GM19025 (cell line): ENCODE measurements around the gene TMEM89.

ENCODE experiments used
- ATAC-seq: cut with Tn5 transposase; IDR thresholded peaks from one replicate; pipeline ENCODE4 v1.9.1; 2021; ENCODE audit warnings: mild to moderate bottlenecking, low read depth, moderate library complexity; ENCODE audit not compliant: unreplicated experiment

The TMEM89 gene

DNA sequence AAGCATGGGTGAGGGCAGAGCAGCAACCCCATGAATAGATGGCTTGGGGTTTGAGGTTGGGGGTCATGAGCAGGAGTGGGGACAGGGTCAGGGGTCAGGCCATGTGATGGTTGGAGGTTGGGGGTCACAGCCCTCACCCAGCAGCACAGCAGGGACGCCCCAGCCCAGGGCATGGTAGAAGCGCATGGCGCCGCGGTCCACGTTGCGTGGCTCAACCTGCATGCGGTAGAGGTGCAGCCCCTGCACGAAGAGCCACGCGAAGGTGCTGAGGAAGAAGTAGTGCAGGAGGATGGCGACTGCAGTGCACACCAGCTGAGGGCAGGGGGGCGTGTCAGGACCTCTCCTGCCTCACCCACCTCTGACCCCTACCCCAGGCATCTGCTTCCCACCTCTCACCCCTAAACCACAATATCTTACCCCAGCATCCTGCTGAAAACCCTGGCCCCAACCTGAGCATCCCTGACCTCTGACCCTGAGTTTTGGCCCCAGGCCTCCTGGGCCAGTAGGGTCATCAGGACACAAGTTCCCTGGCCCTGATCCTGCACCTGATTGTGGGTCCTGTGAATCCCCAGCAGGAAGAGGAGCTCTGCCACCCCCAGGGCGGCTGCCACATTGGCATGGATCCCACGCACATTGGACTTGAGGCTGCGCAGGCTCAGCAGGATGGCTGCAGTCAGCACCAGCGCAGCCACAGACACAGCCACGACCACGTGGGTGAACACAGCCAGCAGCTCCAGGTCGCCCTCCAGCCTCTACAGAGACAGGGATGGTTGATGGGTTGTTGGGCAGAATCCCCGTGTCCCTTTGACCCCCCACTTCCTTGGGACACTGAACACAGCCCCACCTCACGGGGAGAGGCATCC lies 23.6 kb upstream of the TMEM89 start:
- no peak for ATAC-seq

DNA sequence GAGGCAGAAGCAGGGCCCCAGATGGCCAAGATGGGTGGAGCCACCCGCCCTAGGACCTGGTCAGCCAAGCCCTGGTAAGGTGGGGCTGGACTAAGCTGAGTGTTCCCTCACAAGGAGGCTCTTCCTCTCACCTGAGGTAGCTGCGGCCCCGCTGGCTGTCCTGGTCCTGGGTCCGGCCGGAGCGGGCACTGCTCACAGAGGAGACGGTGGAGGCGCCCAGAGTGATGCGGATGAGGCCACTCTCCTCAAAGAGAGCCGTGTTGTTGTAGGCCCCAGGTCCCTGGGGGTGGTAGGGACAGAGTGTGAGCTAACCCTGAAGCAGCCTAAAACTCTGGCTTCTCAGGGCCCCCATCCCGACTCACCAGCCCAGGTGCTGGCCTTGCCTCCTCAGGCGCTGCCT lies 21.0 kb upstream of the TMEM89 start:
- no peak for ATAC-seq

- no peak for ATAC-seq
These were observed 19.8 kb upstream of the TMEM89 start for GRCh38 chr3:48641396-48641795.

GRCh38 chr3:48639944-48640606 lies 18.5 kb upstream of the TMEM89 start:
- no peak for ATAC-seq

DNA sequence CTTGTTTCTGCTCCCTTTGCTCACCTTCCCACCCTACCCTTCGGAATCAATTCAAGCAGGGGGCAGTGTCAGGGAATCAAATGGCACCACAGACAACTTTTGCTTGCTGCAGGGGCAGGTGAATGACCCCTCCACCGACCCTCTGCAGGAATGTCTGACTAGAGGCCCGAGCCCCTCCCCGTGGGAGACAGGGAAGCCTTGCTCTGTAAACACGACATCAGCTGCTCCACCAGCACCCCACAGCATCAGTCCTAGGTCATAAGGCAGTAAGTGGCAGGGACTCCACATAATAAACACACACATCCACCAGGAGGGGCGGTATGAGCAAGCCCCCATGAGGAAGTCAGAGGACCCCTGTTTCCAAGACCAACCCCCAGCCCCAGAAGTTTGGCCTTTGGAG lies 15.7 kb upstream of the TMEM89 start:
- no peak for ATAC-seq

- ATAC-seq: no peak
These were observed 14.6 kb upstream of the TMEM89 start for GRCh38 chr3:48636149-48636655.

- ATAC-seq: peak; percentile 93
These were observed 13.9 kb upstream of the TMEM89 start, which contains the start of gene SLC26A6 for GRCh38 chr3:48635222-48636021. SLC26A6 (minus strand) TSS chr3:48635461; CDS start chr3:48635393, 68 bp downstream.

DNA sequence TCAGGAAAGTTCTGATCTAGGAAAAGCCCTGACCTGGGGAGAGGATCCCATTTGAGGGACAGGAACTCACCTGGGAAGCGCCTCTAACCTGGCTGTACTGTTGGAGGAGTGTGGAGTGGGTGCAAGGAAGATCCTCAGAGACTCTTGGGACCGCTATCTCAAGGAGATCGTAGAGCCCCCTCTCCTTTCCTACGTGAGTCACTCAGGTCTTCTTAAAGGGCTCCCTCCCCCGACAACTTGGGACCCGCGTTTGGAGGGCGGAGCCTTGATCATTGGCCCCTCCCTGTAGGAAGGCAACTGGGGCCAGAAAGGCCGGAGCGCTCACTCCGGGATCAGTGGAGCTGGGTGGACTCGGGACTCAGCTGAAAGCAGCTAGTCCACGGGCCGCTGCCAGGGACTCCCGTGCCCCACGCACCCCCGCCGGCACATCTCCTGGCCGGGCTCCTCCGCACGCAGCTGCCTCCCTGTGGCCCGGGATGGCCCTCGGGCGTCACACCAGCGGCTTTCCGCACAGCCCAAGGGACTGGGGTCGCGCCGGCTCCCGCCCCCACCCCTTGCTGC lies 13.2 kb upstream of the TMEM89 start:
- ATAC-seq: peak; percentile 5

DNA sequence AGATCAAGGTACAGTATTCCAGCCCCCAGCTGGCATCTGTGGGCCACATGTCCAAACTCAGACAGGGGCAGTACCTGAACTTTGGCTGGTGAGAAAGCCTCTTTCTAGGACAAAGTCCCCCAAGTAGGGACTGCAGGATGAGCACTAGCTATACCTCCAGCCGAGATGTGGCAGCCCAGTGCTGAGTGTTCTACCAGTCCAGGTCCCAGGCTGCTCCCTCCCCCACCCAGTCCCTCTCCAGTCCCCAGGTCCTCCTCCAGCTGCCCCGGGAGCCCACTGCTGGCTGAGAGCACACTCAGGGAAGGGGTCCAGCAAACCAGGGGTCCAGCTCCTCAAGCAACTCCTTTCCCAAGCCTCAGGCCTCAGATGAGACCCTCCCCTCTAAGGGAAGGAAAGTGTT lies 12.2 kb upstream of the TMEM89 start:
- no peak for ATAC-seq

DNA sequence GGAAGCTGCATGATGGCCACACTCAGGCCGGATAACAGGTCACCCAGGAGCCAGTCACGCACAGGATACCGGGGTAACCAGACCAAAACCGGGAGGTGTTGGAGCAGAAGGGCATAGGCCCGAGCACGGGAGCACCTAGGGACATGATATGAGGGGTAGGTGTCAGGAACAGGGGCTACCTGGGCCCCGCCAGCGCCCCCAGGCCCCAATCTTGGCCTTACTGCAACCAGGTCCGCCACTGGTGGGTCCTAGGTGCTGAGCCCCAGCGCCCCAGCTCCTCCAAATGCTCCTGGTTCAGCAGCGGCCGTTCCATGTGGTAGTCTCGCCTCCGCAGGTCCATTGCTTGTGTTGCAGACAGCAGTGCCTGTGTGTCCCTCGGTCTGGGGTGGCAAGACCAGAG lies 11.7 kb upstream of the TMEM89 start:
- no peak for ATAC-seq

DNA sequence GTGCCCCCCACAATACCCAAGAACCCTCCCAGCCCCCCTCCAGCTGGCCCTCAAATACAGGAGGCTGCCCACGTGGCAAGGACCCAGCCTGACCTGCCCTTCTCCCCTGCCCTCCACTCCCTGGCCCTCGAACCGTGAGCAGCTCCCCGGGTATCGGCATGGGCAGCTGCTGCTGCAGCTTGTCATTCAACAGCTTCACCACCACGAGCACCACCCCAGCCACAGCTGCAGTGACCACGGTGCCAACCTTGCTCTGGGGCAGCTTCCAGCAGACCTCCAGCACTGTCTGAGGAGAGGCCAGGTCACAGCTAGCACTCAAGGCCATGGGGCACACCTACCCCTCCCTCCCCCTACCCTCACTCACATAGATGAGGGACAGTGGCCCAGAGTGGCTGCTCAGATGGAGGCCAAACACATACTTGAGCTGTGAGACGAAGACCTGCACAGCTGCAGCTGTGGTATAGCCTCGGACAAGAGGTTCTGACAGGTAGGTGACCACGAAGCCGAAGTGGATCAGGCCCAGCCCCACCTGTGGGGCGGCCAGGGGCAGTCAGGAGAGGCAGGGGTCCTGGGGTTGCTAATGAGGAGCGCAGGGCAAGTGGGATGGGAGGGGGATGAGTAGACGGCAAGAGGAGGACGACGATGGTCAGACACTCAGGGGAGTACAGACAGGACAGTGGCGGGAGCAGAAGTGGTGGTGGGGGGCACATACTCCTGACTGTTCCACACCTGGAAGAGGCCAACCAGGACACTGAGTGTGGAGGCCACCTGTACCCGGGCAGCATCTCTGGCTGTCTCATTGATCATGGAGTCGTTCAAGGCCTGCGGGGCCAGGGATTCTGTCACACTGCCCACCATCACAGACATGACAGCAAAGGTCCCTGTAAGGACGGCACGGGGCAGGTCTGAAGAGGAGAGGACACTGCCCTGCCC lies 10.2 kb upstream of the TMEM89 start:
- no peak for ATAC-seq

GRCh38 chr3:48630833-48631232 lies 9.3 kb upstream of the TMEM89 start:
- no peak for ATAC-seq

- ATAC-seq: no peak
These were observed 8.8 kb upstream of the TMEM89 start for GRCh38 chr3:48630407-48630806.

DNA sequence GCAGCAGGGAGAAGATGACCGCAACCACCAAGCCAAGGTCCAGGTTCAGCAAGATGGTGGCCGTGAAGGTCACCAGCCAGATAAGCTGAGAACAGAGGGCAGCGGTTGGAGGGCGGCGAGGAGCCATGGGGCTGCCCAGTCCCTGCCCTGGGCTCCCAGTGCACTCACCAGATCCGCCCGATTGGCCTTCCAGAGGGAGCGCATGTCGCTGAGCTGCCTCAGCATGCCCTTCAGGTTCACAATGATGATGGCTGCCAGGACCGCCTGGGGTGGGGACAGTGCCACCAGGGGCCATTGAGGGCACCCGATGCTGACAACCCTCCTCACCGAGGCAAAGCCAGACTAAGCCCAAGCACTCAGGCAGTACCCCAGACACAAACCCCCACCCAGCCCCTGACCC lies 8.3 kb upstream of the TMEM89 start:
- ATAC-seq: no peak

DNA sequence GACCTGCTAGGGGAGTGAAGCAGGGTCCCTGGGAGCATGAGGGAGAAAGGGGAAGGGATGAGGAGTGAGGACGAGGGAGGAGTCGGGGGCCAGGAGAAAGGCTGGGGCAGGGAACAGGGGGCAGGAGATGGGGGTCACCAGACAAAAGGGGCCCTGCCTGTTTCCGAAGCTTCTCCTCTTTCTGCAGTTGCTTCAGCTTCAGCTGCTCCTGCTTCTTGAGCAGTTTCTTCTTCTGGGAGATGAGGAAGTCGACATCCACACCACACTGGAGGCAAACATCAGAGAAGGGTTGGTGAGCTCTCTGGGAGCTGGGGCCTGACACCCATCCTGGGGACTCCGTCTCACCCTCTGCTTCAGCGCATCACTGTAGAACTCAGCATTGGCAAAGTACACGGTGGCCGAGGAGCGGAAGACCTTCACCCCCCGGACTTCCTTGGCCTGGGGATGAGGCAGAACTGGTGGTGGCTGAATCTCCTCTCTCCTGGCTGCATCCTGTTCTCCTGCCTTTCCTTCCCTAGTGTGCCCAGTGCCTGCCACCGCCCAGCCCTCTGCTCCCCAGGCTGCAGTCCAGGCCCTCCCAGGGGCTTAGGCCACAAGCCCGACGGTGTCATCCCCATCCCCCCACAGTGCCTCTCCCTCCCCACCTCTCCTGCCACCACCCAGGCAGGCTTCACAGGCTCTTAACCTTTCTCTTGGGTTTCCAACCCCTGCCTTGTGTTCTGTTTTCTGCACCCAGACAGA lies 6.9 kb upstream of the TMEM89 start:
- ATAC-seq: no peak

GRCh38 chr3:48625600-48625999 lies 4.0 kb upstream of the TMEM89 start:
- ATAC-seq: no peak

- ATAC-seq: no peak
These were observed 3.2 kb upstream of the TMEM89 start for GRCh38 chr3:48624767-48625166.

GRCh38 chr3:48623851-48624547 lies 2.4 kb upstream of the TMEM89 start:
- ATAC-seq: no peak
